HG03521 (cell line): ENCODE measurements around the gene SPG7.

Experiments
- ATAC-seq: cut with Tn5 transposase; IDR thresholded peaks from one replicate; pipeline ENCODE4 v1.9.1; 2021; ENCODE audit warnings: mild to moderate bottlenecking, moderate library complexity; ENCODE audit not compliant: unreplicated experiment

The SPG7 gene

GRCh38 chr16:89484923-89485679 lies 23.1 kb upstream of the SPG7 start:
- ATAC-seq, result no peak

GRCh38 chr16:89485701-89486246 lies 22.4 kb upstream of the SPG7 start:
- no peak for ATAC-seq

DNA sequence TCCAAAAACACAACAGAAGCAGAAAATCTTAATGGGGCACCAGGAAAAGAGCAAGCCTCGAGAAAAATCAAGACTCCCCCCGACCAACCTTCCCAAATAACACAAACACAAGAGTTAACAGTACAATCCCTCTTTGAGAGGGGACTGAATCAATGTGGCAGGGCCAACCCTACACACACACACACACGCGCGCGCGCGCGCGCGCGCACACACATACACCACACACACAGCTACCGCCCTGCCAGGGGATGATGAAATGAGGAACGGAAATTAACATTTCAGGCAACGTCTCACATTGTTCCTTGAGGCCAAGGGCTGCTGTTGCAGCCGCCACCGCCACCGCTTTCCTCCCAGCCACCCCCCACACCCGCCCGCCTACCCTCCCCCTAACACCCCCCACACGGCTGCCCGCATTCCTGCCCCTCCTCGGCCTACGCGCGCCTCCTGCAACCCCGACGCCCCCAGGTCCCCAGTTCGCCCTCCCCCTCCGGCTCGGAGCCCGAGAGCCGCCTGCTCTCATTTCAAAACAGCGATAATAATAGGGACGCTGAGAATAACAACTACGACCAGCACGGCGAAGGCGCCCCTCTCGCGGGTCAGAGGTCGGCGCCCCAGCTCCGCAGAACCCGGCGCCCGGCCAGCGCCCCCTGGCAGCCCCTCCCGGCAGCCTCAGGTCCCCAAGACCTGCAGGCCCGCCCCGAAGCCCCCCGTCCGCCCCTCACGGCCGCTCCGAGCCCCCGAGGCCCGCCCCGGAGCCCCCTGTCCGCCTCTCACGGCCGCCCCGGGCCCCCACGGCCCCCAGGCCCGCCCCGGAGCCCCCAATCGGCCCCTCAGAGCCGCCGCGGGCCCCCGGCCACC lies 18.9 kb upstream of the SPG7 start:
- ATAC-seq, result no peak

GRCh38 chr16:89489898-89490438 lies 18.2 kb upstream of the SPG7 start:
- ATAC-seq, result no peak

- peak; percentile 82 for ATAC-seq
Observed at GRCh38 chr16:89490439-89491237, 17.6 kb upstream of the SPG7 start, which contains the start of gene ANKRD11. Gene ANKRD11, minus strand, starts transcription at chr16:89490561. Its CDS starts 173,542 bp downstream, at chr16:89317019.

- ATAC-seq, result no peak
Observed at GRCh38 chr16:89491238-89491869, 16.8 kb upstream of the SPG7 start.

DNA sequence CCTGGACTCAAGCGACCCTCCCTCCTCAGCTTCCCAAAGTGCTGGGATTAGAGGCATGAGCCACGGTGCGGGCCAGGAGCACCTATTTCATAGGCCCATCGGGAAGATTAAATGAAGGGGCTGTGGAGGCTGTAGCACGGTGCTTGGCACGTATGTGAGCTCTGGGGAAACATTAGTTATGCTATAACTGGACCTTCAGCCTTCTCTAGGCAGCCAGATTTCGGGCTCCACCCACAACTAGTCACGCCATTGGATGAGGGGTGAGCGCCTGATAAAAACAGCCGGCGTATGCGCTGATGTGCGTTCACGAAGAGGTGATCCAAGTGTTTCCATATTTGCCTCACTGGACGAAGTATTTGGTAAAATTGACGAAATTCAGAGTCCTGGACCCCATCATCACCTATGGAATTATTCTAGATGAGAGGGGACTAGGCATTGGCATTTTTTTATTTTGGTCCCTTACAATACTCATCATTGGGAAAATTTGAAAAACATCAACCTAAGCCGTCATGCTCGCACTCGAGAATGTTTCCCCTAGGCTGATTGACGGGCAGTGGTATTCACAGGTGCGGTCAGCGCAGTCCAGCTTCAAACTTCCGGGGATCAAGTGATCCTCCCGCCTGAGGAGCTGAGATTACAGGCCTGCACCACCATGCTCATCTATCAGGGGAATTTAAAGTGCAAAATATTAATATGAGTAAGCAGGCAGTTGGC lies 16.1 kb upstream of the SPG7 start:
- ATAC-seq, result no peak

DNA sequence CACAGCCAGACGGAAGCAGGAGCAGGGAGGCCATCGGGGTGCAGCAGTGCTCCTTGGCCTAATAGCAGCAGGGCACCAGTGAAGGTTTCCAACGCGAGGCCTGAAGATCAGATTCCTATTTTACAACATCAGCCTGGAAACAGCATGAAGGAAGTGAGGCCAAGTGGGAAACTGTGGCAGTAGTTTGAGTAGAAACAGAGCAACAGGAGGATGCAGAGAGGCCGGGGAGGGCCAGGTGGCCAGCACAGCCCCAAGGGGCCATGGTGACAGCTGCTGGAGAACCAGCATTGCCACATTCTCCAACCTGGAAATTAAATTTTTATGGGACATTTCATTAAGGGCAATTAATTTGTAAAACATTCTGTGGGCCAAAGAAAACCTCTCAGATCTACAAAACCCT lies 14.4 kb upstream of the SPG7 start:
- ATAC-seq, result no peak

- ATAC-seq, result no peak
Observed at GRCh38 chr16:89495121-89495520, 13.1 kb upstream of the SPG7 start.

GRCh38 chr16:89498839-89499238 lies 9.4 kb upstream of the SPG7 start:
- no peak for ATAC-seq

- no peak for ATAC-seq
Observed at GRCh38 chr16:89499767-89500166, 8.4 kb upstream of the SPG7 start.

DNA sequence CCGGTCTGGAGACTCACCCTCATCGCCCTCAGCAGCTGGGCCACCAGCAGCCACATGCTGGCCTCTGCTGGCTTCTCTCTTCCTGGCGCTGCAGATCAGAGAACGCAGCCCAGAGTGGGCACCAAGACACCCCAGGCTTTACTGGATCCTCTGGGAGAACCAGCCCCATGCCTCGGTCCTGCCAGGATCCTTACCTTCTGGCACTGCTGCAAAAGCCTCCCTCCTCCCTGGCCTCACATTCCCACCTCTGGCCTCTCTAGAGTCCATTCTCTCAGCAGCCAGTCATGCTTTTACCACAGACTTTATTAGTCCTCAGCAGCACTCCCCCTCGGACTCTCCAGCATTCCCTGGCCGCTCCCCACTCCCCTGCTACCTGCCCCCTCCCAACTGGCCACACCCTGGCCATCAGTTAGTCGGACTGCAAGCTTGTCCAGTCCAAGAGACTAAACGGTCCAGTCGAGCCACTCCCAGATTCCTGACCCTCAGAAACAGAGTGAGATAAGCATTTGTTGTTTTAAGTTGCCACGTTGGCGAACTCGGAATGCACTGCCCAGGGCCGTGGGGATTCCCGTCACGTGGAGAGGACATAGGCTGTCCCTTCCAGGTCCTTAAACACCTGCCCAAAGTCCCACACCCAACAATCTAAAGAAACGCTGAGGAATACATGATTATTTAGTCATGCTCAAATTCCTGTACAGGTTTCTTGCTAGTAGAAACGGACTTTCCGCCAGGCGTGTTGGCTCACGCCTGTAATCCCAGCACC lies 5.9 kb upstream of the SPG7 start:
- no peak for ATAC-seq

DNA sequence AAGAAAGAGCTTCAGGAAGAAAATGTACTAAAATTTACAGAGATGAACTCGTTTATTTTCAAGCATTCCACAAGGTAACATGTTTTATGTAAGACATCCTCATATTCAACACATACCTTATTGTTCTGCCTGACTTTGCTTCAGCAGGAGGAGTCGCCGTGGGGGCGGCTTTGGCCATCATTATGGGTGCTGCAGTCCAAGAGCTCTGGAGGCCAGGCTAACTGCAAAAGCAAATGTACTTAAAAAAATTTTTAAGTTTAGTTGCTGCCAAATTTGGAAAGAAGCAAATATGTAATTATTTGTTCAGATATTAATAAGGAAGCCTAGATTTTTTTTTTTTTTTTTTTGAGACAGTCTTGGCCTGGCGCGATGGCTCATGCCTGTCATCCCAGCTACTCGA lies 4.1 kb upstream of the SPG7 start:
- ATAC-seq, result no peak

DNA sequence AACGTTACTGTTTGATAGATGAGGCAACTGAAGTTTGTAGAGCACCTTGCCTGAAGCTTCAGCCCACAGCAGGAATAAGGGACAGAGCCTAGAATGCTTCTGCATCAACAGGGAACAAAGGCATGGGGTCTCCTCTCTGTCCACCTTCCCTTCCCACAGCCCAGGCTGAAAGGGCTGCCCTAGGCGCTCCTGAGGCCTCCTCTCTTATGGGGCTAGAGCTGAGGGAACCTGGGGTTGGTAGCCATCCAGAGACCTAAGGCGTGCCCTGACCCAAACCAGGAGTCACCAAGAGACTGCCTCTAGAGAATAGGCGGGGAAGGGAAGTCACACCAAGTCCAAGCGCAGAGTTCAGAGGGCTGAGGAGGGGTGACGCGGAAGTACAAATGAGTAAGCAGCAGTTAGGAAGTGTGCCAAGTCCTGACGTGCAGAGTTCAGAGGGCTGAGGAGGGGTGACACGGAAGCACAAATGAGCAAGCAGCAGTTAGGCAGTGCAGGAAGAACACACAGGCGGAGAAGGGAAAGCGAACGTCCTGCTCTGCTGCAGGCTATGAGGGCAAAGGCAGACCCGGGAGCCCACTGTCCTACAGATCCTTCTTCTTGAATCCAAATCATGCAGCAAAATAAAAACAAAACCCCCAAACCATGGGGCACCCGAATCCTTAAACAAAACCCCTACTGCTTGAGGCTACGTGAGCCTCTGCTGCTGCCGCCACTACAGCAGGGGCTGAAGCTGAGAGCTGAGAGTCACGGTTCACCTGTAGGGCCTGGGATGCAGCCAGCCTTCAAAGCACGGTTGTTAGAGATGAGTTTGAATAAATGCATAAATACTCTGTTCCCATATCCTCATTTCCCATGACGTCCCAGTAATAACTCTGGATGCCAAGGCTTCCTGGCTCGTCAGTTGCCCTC lies 2.7 kb upstream of the SPG7 start:
- peak; percentile 34 for ATAC-seq

GRCh38 chr16:89506113-89506504 lies 2.1 kb upstream of the SPG7 start:
- no peak for ATAC-seq

GRCh38 chr16:89506791-89507191 lies 1.4 kb upstream of the SPG7 start:
- no peak for ATAC-seq

GRCh38 chr16:89507214-89507833 lies 879 bp upstream of the SPG7 start:
- ATAC-seq, result no peak
